HG02623 (cell line): ENCODE measurements around the gene CEBPZOS.
A peak's percentile ranks its signal among the peaks of the same experiment; 100 is the strongest.

Experiments
- ATAC-seq: cut with Tn5 transposase; IDR thresholded peaks from one replicate; pipeline ENCODE4 v1.9.1; 2021; ENCODE audit warnings: moderate library complexity; ENCODE audit not compliant: unreplicated experiment

The CEBPZOS gene

DNA sequence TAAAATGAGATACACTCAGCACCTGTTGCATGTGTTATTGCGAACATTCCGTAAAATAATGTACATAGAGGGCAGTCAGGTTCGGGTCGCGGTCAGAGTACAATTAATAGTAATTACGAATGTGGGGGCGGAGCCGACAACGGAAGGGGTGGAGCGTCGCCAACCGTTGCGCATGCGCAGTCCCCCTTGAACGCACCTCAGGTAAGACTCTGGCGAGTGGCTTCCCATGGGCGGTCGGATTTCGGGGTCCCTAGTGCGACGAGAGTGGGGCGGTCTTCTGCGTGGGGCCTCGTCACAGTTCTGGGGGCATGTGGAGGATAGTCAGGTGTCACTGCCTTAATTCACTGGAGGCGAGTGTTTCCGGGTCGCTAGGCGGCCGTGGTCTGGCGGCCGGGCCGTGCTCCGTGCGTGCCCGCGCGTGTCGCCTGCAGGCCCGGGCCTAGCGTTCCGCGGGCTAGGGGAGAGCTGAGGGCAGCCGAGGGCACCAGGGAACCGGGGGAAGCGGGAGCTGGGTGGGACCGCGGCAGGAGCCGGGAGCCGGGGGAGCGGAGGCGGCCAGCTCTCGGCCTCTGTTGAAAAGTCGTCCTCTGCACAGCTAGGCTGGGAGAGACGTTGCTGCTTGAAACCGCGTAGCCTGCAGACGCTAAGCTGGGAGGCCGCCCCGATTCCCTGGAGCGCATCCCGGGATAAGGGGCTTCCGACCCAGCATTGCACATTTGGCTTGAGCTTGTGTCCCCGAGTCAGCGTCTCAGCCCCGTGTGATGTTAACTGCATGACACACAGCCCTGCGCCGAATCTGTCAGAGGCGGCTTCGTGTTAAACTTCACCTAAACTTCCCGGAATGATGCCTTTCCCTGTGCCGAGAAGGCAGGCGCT lies at the start of gene CEBPZOS:
Gene CEBPZOS, plus strand, starts transcription at position 177 of the 876 bp plus-strand sequence. CDS start 3,209 bp downstream, outside the sequence.
- ATAC-seq, result peak; percentile 64

DNA sequence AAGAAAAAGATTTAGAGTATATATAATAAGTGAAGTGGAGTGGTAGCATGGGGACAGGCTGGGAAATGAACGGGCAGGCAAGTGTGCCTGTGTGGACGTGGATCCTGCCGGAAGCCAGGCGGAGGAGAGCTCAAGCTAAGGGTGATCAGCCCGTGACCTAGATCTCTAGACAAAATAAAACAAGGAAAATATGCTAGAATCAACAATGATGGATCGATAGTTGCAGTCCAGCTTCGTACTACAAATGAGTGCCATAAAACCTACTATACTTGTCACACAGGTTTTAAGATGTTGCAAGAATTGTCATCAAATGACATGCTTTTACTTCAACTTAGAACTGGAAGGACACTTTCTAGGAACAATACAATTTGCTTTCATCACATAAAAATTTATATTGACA lies 48.0 kb upstream of the CEBPZOS start:
- no peak for ATAC-seq

- no peak for ATAC-seq
Observed at GRCh38 chr2:37149626-37150322, 46.5 kb upstream of the CEBPZOS start.

DNA sequence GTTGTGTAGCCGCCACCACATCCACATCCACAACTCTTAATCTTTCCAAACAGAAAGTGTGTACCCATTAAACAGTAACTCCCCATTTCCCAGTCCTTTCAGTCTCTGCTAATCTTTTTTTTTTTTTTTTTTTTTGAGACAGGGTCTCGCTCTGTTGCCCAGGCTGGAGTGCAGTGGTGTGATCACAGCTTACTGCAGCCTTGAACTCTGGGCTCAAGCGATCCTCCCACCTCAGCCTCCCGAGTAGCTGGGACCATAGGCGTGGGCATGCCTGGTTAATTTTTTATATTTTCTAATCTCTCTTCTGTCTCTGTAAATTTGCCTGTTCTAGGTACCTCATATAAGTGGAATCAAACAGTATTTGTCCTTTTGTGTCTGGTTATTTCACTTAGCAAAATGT lies 43.1 kb upstream of the CEBPZOS start:
- no peak for ATAC-seq

DNA sequence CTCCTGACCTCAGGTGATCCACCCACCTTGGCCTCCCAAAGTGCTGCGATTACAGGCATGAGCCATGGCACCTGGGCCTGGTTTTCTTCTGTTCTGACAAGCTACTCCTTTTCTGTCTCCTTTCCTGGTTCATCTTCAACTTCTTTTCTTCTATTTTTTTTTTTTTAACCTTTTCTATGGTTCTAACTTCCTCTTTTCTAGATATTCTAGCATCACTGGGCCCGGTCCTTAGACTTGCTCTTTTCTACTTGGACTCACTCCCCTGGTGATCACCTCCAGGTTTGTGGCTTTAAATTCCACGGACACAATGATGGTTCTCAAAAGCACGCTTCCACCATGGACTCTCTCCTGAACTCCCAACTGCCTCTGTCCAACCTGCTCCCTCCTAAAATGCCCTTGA lies 41.5 kb upstream of the CEBPZOS start:
- ATAC-seq, result no peak

DNA sequence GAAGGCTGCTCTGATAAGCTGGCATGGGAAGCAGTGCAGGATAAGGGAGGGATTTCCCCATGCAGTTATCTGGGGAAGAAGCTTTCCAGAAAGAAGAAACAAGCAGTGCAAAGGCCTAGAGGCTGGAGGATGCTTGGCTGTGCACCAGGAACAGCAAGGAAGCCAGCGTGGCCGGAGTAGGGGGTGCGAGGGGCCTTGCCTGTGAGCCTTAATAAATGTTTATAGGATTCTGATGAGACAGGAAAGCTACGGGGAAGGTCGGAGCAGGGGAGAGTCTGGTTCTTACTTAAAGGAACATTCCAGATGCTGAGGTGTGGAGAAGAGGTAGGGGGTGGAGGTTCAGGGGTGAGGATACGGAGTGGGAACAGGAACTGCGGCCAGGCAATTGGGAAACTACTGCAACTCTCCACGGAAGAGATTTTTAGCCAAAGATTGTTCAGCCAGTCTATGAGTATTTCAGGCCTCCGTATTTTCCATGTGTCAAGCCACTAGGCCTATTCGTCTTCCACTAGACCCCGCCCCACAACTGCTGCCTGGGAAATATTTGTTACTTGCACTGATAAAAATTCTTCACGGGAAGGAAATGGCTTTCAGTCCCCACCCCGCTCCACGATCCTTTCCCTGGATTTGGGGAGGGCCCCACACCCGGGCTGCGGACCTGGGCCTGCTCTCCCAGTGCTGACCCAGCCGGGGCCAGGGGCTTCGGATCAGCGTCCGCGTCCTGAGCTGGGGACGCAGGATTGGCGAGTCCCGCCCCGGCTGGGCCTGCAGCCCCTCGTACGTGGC lies 40.0 kb upstream of the CEBPZOS start:
- ATAC-seq, result peak; percentile 28

- peak; percentile 89 for ATAC-seq
Observed at GRCh38 chr2:37156857-37157714, 39.2 kb upstream of the CEBPZOS start, which contains the start of gene EIF2AK2. Gene EIF2AK2, minus strand, starts transcription at chr2:37156980. Its CDS starts 9,174 bp downstream, at chr2:37147806.

DNA sequence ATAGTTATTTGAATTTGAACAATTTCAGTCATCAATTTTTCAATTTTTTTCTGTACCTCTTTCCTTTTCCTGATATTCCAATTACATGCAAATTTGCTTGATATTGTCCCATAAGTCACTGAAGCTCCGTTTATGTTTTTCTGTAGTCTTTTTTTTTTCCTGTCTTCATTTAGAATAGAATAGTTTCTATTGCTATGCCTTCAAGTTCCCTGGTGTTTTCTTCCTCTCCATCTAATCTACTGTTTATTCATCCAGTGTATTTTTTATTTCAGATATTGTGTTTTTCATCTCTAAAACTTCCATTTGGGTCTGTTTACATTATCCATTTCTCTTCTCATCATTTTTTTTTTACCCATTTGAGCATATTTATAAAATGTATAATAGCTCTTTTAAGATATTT lies 31.5 kb upstream of the CEBPZOS start:
- no peak for ATAC-seq

- no peak for ATAC-seq
Observed at GRCh38 chr2:37167636-37168180, 28.6 kb upstream of the CEBPZOS start.

DNA sequence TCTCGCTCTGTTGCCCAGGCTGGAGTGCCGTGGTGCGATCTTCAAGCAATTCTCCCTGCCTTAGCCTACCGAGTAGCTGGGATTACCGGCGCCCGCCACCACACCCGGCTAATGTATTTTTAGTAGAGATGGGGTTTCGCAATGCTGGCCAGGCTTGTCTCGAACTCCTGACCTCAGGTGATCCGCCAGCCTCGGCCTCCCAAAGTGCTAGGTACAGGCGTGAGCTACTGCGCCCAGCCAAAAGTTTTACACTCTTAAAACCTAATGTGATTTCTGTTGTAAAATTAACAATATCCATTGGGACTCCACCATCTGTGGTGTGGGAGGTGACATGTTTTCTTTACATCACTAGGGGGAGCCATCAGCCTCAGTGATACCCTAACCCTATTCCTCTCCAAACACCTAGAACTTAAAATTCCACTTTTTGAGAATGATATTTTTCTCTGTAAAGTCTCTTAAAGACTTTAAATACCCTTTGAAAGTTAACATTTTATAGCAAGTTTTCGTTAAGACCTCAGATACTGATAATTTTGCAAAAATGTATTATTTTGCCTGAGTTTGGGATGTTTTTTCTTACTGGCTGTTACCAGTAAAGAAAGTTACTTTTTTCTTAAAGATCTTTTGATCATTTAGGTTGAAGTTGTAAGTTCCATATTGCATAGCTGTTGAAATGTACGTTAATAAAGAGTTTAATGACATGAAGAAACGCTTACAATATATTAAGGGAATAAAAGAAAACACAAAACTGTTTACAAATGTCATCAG lies 27.9 kb upstream of the CEBPZOS start:
- peak; percentile 55 for ATAC-seq

- ATAC-seq, result no peak
Observed at GRCh38 chr2:37171624-37171950, 24.7 kb upstream of the CEBPZOS start.

- ATAC-seq, result no peak
Observed at GRCh38 chr2:37173741-37174140, 22.6 kb upstream of the CEBPZOS start.

GRCh38 chr2:37180006-37180639 lies 16.2 kb upstream of the CEBPZOS start:
- ATAC-seq, result no peak

- ATAC-seq, result no peak
Observed at GRCh38 chr2:37180640-37181039, 15.7 kb upstream of the CEBPZOS start.

- ATAC-seq, result no peak
Observed at GRCh38 chr2:37181726-37182684, 14.3 kb upstream of the CEBPZOS start.

DNA sequence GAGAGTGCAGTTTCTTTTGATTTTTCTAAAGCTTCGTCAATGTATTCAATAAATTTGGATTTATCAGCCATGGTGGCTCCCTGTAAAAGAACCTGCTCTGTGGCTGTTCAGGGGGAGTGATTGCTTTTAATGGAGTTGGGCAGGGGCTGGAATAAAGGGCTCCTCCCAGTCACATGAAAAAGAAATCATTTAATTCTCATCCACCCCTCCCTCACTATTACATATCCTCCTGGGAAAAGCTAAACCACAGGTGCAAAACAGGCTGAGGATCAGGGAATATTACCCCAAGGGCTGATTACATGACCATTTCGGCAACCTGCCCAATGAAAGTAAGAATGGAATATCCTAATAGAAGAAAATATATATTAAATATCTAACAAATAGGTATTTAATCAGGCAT lies 7.7 kb upstream of the CEBPZOS start, which contains the start of gene SULT6B1:
Gene SULT6B1, minus strand, starts transcription at position 101 of the 400 bp plus-strand sequence. Its CDS starts 30 bp downstream, at position 71.
- ATAC-seq, result no peak

- no peak for ATAC-seq
Observed at GRCh38 chr2:37189452-37190153, 6.7 kb upstream of the CEBPZOS start.
